CD4-positive, alpha-beta T cell treated with Interferon alpha-2 for 1 hour (primary cell): Measurements from ENCODE around the gene CAMTA1.

Experiments
- DNase-seq, 2 donors: peaks; one replicate each; pipeline ENCODE4 v3.0.0-alpha.2; 2020 to 2022

CAMTA1 gene

GRCh38 chr1:7663451-7664146 lies 878.3 kb downstream of the CAMTA1 start:
- DNase-seq, result no peak

DNA sequence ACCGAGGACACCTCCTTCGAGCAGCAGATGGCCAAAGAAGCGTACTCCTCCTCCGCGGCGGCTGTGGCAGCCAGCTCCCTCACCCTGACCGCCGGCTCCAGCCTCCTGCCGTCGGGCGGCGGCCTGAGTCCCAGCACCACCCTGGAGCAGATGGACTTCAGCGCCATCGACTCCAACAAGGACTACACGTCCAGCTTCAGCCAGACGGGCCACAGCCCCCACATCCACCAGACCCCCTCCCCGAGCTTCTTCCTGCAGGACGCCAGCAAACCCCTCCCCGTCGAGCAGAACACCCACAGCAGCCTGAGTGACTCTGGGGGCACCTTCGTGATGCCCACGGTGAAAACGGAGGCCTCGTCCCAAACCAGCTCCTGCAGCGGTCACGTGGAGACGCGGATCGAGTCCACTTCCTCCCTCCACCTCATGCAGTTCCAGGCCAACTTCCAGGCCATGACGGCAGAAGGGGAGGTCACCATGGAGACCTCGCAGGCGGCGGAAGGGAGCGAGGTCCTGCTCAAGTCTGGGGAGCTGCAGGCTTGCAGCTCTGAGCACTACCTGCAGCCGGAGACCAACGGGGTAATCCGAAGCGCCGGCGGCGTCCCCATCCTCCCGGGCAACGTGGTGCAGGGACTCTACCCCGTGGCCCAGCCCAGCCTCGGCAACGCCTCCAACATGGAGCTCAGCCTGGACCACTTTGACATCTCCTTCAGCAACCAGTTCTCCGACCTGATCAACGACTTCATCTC lies 879.1 kb downstream of the CAMTA1 start:
- no peak for DNase-seq

- no peak for DNase-seq
Measured at GRCh38 chr1:7664893-7665250, 879.6 kb downstream of the CAMTA1 start.

- no peak for DNase-seq
Measured at GRCh38 chr1:7666249-7666648, 881.0 kb downstream of the CAMTA1 start.

DNA sequence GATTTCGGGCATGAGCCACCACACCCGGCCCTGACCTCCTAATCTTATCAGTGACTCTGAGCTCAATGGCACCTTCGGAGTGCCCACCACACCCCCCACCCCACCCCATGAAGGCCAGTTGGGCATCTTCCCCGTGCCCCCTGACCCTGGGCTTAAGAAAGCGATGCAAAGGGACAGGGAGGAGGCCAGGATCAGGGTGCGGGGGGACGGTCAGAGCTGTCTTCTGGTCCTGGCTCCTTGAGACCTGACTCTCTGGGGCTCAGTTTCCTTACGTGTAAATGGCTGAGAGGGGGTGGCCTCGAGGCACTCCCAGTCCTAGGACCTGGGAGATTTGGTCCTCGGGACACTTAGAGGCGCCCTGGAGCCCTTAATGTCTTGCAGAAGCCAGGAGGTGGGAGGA lies 881.9 kb downstream of the CAMTA1 start:
- DNase-seq, result no peak

- DNase-seq, result peak; percentile 79 to 85
Measured at GRCh38 chr1:7667625-7668218, 882.5 kb downstream of the CAMTA1 start.

- DNase-seq, result peak; percentile 51 to 64
Measured at GRCh38 chr1:7669559-7670311, 884.5 kb downstream of the CAMTA1 start.

DNA sequence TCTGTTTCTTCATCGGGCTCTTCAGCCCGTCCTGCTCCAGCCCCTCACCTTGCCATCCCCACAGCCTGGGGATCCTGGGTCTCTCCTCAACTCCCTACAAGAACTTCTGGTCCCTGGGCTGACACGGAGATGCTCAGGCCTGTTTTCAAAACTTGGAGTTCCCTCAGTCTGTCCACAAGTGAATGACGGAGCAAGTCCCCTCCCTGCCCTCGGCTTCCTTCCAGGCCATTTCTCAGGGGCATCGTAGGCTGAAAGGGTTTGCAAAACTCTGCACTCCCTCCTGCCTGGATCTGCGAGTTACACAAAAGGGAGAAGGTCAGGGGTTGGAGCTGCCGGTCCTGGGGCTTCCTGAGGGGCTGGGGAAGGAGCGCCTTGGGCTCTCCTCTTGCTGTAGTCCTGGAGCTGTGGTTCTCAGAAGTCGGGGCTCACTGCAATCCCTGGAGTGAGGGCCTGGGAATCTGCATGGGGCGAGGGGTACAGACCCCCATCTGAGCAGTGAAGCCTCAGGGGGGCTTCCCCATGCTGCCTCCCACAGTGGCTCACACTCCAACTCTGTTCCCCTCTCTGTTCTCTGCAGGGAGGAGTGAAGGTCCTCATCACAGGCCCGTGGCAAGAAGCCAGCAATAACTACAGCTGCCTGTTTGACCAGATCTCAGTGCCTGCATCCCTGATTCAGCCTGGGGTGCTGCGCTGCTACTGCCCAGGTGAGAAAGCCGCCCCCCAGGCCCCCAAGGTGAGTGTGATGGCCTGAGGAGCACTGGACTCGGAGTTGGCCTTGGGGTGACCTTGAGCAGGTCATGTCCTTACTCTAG lies 885.3 kb downstream of the CAMTA1 start:
- DNase-seq, result no peak

- DNase-seq, result no peak
Measured at GRCh38 chr1:7671146-7671465, 885.9 kb downstream of the CAMTA1 start.

GRCh38 chr1:7671676-7672075 lies 886.4 kb downstream of the CAMTA1 start:
- DNase-seq, result no peak

- no peak for DNase-seq
Measured at GRCh38 chr1:7672864-7673263, 887.6 kb downstream of the CAMTA1 start.

GRCh38 chr1:7674972-7675371 lies 889.7 kb downstream of the CAMTA1 start:
- DNase-seq, result no peak

DNA sequence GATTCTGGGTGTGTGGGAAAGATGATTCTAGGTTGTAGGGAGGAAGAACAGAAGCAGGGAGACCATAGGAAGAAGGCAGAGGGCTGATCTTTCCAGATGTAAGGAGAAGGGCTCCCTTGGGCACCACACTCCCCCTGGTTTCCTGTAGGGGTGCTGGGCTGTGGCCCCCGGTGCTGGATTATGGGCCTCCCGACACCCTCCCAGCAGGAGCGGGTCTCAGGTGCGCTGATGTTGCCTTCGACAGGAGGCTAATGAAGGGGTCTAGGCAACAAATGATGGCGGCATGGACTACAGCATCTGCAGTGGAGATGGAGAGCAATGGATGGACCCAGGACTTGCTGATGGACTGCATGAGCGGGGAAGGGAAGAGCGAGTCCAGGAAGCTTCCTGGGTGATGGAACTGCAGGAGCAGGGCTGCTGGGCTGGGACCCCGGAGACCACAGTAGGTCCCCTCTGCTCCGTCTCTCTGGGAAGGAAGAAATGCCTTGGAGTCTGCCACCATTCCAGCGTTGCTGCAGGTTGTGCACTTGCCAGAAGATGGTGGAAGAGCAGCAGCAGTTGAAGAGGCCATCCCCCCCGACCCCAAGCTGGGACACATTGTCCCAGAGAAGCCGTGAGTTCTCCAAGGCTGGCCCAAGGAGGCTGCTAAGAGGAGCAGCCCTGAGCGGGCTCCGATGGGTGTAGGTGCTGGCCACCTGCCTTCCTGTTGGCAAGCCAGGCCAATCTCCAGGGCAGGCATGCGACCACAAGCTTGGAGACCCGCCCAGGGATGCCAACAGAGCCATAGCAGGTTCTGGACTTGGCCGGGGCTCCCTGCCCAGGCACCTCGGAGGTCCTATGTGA lies 890.4 kb downstream of the CAMTA1 start:
- no peak for DNase-seq

DNA sequence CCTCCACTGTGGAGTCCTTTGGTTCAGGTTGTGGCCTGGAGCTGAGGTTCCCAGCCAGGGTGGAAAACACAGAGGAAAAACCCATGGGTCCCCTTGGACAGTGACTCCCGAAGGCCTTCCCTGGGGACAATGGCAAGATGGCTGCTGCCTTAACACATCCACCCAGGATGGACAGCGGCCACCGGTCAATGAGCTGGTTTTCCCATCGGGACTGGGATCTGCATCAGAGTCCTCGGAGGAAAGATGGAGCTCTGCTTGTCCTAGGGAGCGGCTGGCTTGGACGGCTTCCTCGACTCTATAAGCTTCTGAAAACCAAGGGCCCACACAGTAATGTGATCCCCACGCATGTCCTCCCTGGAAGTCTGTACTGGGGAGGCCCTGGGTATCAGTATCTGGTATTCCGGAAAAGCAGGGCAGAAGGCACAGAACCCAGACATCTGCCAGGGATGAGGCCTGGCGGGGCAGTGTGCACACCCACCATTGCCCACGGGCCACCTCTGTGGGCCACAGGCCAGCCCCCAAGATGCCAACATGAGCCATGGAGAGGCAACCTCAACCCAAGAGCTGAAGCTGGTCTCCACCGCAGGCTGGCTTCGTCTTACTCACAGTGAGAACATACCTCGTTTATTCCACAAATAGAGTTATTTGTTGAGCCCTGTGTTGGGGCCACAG lies 891.2 kb downstream of the CAMTA1 start:
- DNase-seq, result no peak

DNA sequence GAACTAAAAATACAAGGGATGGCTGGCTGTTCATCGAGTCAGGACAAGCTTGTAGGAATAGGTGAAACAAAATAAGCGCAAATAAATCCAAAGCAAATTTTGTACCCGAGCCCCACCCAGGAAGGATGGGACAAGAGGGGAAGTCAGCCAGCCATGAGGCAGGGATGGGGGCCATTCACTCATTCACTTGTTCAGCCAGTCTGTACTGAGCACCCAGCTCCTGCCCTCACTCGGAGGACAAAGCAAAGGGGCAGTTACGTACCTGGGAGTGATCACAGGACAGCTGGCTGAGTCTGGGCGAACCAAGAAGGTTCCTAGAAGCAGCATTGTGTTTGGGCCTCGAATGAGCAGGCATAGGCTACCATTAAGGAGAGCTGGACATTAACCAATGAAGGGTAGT lies 891.9 kb downstream of the CAMTA1 start:
- DNase-seq, result no peak

DNA sequence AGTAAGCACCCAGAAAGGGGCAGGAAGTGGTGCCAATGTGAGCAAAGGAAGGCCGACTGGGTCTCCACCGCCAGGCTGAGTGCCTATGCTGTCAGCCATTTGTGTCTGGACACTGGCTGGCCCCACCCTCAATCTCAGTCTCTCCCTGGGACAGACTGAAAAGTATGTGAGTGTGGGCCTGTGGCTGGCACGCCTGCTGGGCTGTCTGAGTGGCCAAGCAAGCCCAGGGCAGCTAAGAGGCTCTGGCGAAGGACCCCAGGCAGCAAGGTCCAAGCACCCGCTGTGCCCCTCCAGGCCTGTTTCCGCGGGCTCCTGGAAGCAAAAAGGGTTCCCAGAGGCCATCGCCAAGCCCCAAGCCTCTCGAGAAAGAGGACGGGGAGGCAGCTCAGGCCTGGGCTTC lies 892.6 kb downstream of the CAMTA1 start:
- DNase-seq, result no peak

- no peak for DNase-seq
Measured at GRCh38 chr1:7678491-7679158, 893.4 kb downstream of the CAMTA1 start.

DNA sequence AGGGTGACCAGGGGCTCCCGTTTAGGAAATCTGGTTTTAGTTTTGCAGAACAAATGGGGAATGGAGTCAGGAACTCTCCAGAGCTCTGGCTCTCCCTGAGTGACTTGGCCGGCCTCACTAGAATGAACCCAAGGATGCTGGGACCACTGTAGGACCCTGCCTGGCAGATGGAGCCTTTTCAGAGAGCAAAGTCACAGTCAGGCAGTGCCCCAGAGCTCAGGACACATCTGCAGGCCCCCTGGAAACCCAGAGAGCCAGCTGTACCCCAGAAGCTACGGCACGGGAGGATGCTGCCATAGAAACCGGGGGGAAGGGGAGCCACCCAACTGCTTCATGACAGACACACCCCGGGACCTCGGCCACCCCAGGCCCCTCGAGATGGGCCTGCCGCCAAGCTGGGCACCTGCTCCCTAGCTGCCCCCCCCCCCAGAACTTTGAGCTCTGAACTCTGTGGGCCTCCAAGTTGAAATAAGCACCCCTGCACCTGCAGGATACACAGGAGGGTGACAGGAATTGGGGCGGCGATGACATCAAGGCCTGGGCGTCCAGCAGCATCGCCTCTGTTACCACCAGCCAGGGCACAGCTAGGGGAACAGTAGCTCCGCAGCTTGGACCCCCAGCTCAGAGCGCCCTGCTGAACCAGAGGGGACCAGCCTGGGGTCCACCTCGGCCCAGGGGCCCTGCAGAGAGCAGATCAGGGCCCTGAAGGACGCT lies 894.1 kb downstream of the CAMTA1 start:
- DNase-seq, result no peak

GRCh38 chr1:7679873-7680206 lies 894.6 kb downstream of the CAMTA1 start:
- no peak for DNase-seq
